DOHH2 (cell line): ENCODE results near the gene TJAP1.

ENCODE experiments used
- H3F3A ChIP-seq: fragments of 200-600 bp; sonication (generic), shearing (Covaris generic); 2 replicates; pipeline ENCODE4 v1.6.0; 2016; ENCODE audit warnings: antibody characterized with exemption, mild to moderate bottlenecking; ENCODE audit not compliant: control insufficient read depth, insufficient read depth
- H3K27ac ChIP-seq: fragments of 200-600 bp; sonication (generic); 2 replicates; pipeline ENCODE4 v1.5.1; 2014; ENCODE audit warnings: low read depth, mild to moderate bottlenecking, low read length, moderate library complexity
- H3K27me3 ChIP-seq: fragments of 200-600 bp; sonication (generic); 2 replicates; pipeline ENCODE4 v1.6.1; 2014; ENCODE audit warnings: mild to moderate bottlenecking, low read length, mixed read lengths; ENCODE audit not compliant: control insufficient read depth
- H3K36me3 ChIP-seq: fragments of 200-600 bp; sonication (generic); 2 replicates; pipeline ENCODE4 v1.6.1; 2014; ENCODE audit warnings: mild to moderate bottlenecking, low read length, moderate library complexity, mixed read lengths; ENCODE audit not compliant: control insufficient read depth
- H3K4me1 ChIP-seq: fragments of 200-600 bp; sonication (generic); 2 replicates; pipeline ENCODE4 v1.6.1; 2014; ENCODE audit warnings: mild to moderate bottlenecking, low read length, mixed read lengths; ENCODE audit not compliant: control insufficient read depth
- H3K4me2 ChIP-seq: fragments of 200-600 bp; sonication (generic); 2 replicates; pipeline ENCODE4 v1.6.0; 2014; ENCODE audit warnings: mild to moderate bottlenecking, low read length, moderate library complexity
- H3K4me3 ChIP-seq: fragments of 200-600 bp; sonication (generic); 2 replicates; pipeline ENCODE4 v1.5.1; 2014; ENCODE audit warnings: mild to moderate bottlenecking, low read length, mixed read lengths
- H3K79me2 ChIP-seq: fragments of 200-600 bp; sonication (generic); 2 replicates; pipeline ENCODE4 v1.6.1; 2014; ENCODE audit warnings: mild to moderate bottlenecking, low read length, mixed read lengths; ENCODE audit not compliant: control insufficient read depth
- H3K9me2 ChIP-seq: fragments of 200-600 bp; sonication (generic); replicated peaks from 2 replicates; pipeline ENCODE4 v1.6.1; 2014; ENCODE audit warnings: mild to moderate bottlenecking, low read length, mixed read lengths; ENCODE audit not compliant: control insufficient read depth
- H3K9me3 ChIP-seq: fragments of 200-600 bp; sonication (generic); 2 replicates; pipeline ENCODE4 v1.6.1; 2014; ENCODE audit warnings: antibody characterized with exemption, low read length, mixed read lengths; ENCODE audit not compliant: control insufficient read depth, insufficient read depth
- H4K20me1 ChIP-seq: fragments of 200-600 bp; sonication (generic); 2 replicates; pipeline ENCODE4 v1.6.0; 2014; ENCODE audit warnings: low read depth, mild to moderate bottlenecking, antibody characterized with exemption, low read length, moderate library complexity; ENCODE audit not compliant: control insufficient read depth, insufficient read depth
- EZH2phosphoT487 ChIP-seq: fragments of 200-600 bp; sonication (generic); IDR thresholded peaks from 2 replicates; pipeline ENCODE4 v1.6.1; 2017; ENCODE audit warnings: borderline replicate concordance, mild to moderate bottlenecking, antibody characterized with exemption, low read length, moderate library complexity, mixed read lengths
- TF ChIP-seq, protein P1 (sequence below): fragments of 200-600 bp; sonication (generic); IDR thresholded peaks from one replicate; pipeline ENCODE4 v1.5.1; 2014; ENCODE audit warnings: antibody characterized with exemption, mild to moderate bottlenecking, low read depth, low read length; ENCODE audit not compliant: poor library complexity, severe bottlenecking

TJAP1 gene

DNA sequence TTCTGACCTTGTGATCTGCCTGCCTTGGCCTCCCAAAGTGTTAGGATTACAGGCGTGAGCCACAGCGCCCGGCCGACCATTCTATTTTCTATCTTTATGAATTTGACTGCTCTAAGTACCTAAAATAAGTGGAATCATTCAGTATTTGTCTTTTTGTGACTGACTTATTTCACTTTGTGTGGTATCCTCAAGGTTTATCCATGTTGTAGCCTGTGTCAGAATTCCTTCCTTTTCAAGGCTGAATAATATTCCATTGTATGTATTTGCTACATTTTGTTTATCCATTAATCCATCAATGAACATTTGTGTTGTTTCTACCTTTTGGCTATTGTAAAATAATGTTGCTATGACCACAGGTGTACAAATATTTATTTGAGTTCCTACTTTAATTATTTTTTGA lies 4.9 kb upstream of the TJAP1 start:
- Histone ChIP-seq H3K27me3 (peaks cover 16% of the 10 kb centered on the region), H3K27ac (no peak overlapping the region), H3F3A (peaks cover 2% of the 10 kb centered on the region; the same call in 1 of the 2 replicates), H3K4me2 (no peak overlapping the region), H4K20me1 (no peaks in the 10 kb centered on the region), H3K4me1 (peaks cover 7% of the 10 kb centered on the region), H3K4me3 (no peak overlapping the region), H3K79me2 (peaks cover under 1% of the 10 kb centered on the region), H3K36me3 (no peaks in the 10 kb centered on the region), H3K9me2 (no peaks in the 10 kb centered on the region), H3K9me3 (no peaks in the 10 kb centered on the region)
- no peak for TF ChIP-seq EZH2phosphoT487
- TF ChIP-seq, protein P1, sequence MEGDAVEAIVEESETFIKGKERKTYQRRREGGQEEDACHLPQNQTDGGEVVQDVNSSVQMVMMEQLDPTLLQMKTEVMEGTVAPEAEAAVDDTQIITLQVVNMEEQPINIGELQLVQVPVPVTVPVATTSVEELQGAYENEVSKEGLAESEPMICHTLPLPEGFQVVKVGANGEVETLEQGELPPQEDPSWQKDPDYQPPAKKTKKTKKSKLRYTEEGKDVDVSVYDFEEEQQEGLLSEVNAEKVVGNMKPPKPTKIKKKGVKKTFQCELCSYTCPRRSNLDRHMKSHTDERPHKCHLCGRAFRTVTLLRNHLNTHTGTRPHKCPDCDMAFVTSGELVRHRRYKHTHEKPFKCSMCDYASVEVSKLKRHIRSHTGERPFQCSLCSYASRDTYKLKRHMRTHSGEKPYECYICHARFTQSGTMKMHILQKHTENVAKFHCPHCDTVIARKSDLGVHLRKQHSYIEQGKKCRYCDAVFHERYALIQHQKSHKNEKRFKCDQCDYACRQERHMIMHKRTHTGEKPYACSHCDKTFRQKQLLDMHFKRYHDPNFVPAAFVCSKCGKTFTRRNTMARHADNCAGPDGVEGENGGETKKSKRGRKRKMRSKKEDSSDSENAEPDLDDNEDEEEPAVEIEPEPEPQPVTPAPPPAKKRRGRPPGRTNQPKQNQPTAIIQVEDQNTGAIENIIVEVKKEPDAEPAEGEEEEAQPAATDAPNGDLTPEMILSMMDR: no peak

DNA sequence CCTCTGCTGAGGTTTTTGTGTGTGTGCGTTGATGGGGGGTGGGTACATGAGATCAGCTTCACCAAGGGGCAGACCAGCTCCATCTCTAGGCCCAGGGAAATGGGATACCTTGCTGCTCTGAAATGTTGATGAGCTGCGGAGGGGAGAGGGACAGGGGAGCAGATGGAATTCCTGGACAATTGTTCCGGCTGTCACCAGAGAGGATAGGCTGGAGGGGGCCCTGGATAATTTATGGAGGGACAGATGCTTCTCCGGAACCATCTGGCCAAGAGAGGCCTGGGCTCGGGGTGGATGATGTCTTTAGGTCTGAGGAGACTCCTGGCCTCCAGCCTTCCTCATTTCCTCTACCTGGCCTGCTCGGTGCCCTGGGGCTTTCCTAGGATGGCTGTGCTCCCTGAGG lies 1.9 kb upstream of the TJAP1 start:
- Histone ChIP-seq H3K9me2 (no peaks in the 10 kb centered on the region), H3F3A (peaks cover 2% of the 10 kb centered on the region; the same call in 1 of the 2 replicates), H4K20me1 (no peaks in the 10 kb centered on the region), H3K36me3 (no peaks in the 10 kb centered on the region), H3K4me3 (no peak overlapping the region), H3K27me3 (no peaks in the 10 kb centered on the region), H3K4me1 (peaks cover 20% of the 10 kb centered on the region), H3K9me3 (no peaks in the 10 kb centered on the region), H3K79me2 (peaks cover 29% of the 10 kb centered on the region), H3K4me2 (no peak overlapping the region), H3K27ac (no peak overlapping the region)
- TF ChIP-seq, protein P1: no peak
- no peak for TF ChIP-seq EZH2phosphoT487

DNA sequence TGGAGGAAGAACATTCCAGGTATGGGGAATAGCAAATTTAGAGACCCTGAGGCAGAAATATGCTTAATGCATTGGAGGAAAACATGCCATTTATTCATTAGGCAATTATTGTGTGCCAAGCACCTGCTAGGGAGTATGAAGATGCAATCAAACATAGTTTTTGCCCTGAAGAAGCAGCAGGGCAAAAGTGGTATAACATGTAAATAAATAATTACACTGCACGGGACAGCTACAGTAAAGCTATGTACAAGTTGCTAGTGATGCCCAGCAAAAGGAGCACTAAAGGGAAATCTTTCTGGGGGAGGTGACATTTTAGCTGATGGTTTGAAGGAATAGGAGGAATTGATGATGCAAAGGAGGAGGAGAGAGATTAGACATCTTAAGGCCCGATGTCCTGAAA lies 624 bp upstream of the TJAP1 start:
- Histone ChIP-seq H3F3A (peaks cover 2% of the 10 kb centered on the region; the same call in 1 of the 2 replicates), H3K4me3 (peak overlapping the region; percentile 78), H4K20me1 (no peaks in the 10 kb centered on the region; the same call in 1 of the 2 replicates), H3K79me2 (peaks cover 39% of the 10 kb centered on the region), H3K4me1 (peaks cover 20% of the 10 kb centered on the region), H3K27me3 (no peaks in the 10 kb centered on the region), H3K27ac (no peak overlapping the region), H3K9me2 (no peaks in the 10 kb centered on the region), H3K4me2 (peak overlapping the region; percentile 84), H3K9me3 (no peaks in the 10 kb centered on the region), H3K36me3 (no peaks in the 10 kb centered on the region)
- TF ChIP-seq, protein P1: no peak
- no peak for TF ChIP-seq EZH2phosphoT487
